ENCODE data around the gene CTSW. TPM values are rescaled to one million over a fixed set of nuclear protein-coding genes. Genes with fewer than 3 reads are reported as not detected.
A peak's percentile ranks its signal among the peaks of the same experiment; 100 is the strongest.

Gene CTSW
- total RNA-seq, 2 experiments from 2014 or later, result 20.6 to 21.6 TPM

GRCh38 chr11:65880844-65881421 is 1.3 kb downstream of the CTSW start:
- no peak for ATAC-seq (ENCODE audit: poor library complexity)
- no peak for TF ChIP-seq CTCF (IDR thresholded peaks at IDR 0.05)
- no peaks in the 10 kb centered on the region for H3K9me3 ChIP-seq (ENCODE audit: control insufficient read depth in 1 of 2, insufficient read depth in 1 of 2, low read length in 2 of 2)
- H3K27me3 Mint-ChIP-seq, result no peaks in the 10 kb centered on the region
- peak in 1 of 14 experiments; percentile 2 for DNase-seq
- no peak overlapping the region for H3K4me3 Mint-ChIP-seq
- ChIA-PET POLR2A (interaction anchor here (1.4 to 2.4 kb wide), 2 partner anchors 22 to 47 kb away, joined by 3 to 11 read pairs; partner anchors contain the start of gene MUS81), CTCF (interaction anchor here (0.7 to 1.2 kb wide), 2 partner anchors 7 to 21 kb away, joined by 3 to 4 read pairs; partner anchors contain the start of gene MUS81)
- H3K4me1 ChIP-seq (ENCODE audit: insufficient read depth, low read length), result peaks cover 57% of the 10 kb centered on the region
- H3K4me1 Mint-ChIP-seq (ENCODE audit: low read depth), result peaks cover 22% of the 10 kb centered on the region
- H3K36me3 ChIP-seq (ENCODE audit: insufficient read depth, low read length), result peaks cover 35% of the 10 kb centered on the region
- H3K9me3 Mint-ChIP-seq, result no peaks in the 10 kb centered on the region
- peak overlapping the region; percentile 7 for H3K4me3 ChIP-seq (ENCODE audit: low read length)
- peak overlapping the region in 1 of 2 donors; percentile 18 for H3K27ac ChIP-seq (ENCODE audit: low read depth in 1 of 2, low read length in 2 of 2)
- peak overlapping the region; percentile 44 for H3K27ac Mint-ChIP-seq
- intact Hi-C loops (cut with DNase I, micrococcal nuclease), result loop anchor here in 1 of 2 experiments (10.0 kb wide), 1 partner anchor 166 kb away; the partner anchor contains the start of gene KAT5
- H3K36me3 Mint-ChIP-seq (ENCODE audit: low read depth), result peaks cover 31% of the 10 kb centered on the region
- H3K27me3 ChIP-seq (ENCODE audit: control insufficient read depth in 1 of 2, insufficient read depth in 2 of 2, low read length in 2 of 2), result no peaks in the 10 kb centered on the region

- no peak overlapping the region for H3K27ac ChIP-seq (ENCODE audit: low read depth in 1 of 2, low read length in 2 of 2)
- H3K4me1 Mint-ChIP-seq (ENCODE audit: low read depth), result peaks cover 30% of the 10 kb centered on the region
- CTCF ChIA-PET, result interaction anchor here (0.8 to 3.5 kb wide), 3 partner anchors 8 to 23 kb away, joined by 3 to 37 read pairs (median 21); partner anchors contain the start of gene MUS81
Observed at GRCh38 chr11:65882120-65883057, 2.8 kb downstream of the CTSW start.

More at GRCh38 chr11:65882120-65883057, 2.8 kb downstream of the CTSW start:
- DNase-seq (peak in 1 of 14 experiments; percentile 1), ATAC-seq (ENCODE audit: poor library complexity) (no peak)
- Histone ChIP-seq H3K4me1 (ENCODE audit: insufficient read depth, low read length) (peaks cover 53% of the 10 kb centered on the region), H3K9me3 (ENCODE audit: control insufficient read depth in 1 of 2, insufficient read depth in 1 of 2, low read length in 2 of 2) (no peaks in the 10 kb centered on the region), H3K36me3 (ENCODE audit: insufficient read depth, low read length) (peaks cover 35% of the 10 kb centered on the region), H3K27me3 (ENCODE audit: control insufficient read depth in 1 of 2, insufficient read depth in 2 of 2, low read length in 2 of 2) (no peaks in the 10 kb centered on the region), H3K4me3 (ENCODE audit: low read length) (no peak overlapping the region)
- peaks cover 37% of the 10 kb centered on the region for H3K36me3 Mint-ChIP-seq (ENCODE audit: low read depth)
- no peak for TF ChIP-seq CTCF (IDR thresholded peaks at IDR 0.05)
- no peak overlapping the region for H3K4me3 Mint-ChIP-seq
- no peak overlapping the region for H3K27ac Mint-ChIP-seq
- POLR2A ChIA-PET, result interaction anchor here (1.3 to 2.4 kb wide), 2 partner anchors 23 to 170 kb away, joined by 3 to 11 read pairs; partner anchors contain the start of genes KAT5 and MUS81
- intact Hi-C loops (cut with DNase I, micrococcal nuclease), result loop anchor here in 1 of 2 experiments (10.0 kb wide), 1 partner anchor 168 kb away; the partner anchor contains the start of gene KAT5
- H3K9me3 Mint-ChIP-seq, result no peaks in the 10 kb centered on the region
- H3K27me3 Mint-ChIP-seq, result no peaks in the 10 kb centered on the region

Measured in CD4-positive, alpha-beta T cell (primary cell).